ENCODE data around the gene INCA1. TPM values are rescaled to one million over a fixed set of nuclear protein-coding genes. Genes with fewer than 3 reads are reported as not detected.

The INCA1 gene
- total and polyA plus RNA-seq, 4 donors: 0.28 to 0.75 (median 0.55) TPM

- TF ChIP-seq HNF4G (IDR thresholded peaks at IDR 0.05) (no peak), EGR1 (IDR thresholded peaks at IDR 0.05; ENCODE audit: low read depth in 2 of 2) (peak in 1 of 2 donors; percentile 7)
- under 1% methylated on average over 29 of the region's 29 CpGs for WGBS
- Histone ChIP-seq H3K27me3 (ENCODE audit: control insufficient read depth in 4 of 4, insufficient read depth in 4 of 4, low read length in 3 of 4) (no peaks in the 10 kb centered on the region), H3K9ac (ENCODE audit: low read depth in 1 of 2, low read length in 2 of 2) (peak overlapping the region; percentile 80 to 93), H3K9me3 (ENCODE audit: control insufficient read depth in 4 of 4, low read length in 3 of 4) (no peaks in the 10 kb centered on the region), H3K27ac (ENCODE audit: low read depth in 1 of 2, low read length in 2 of 2) (peak overlapping the region; percentile 89 to 90), H3K4me1 (ENCODE audit: control insufficient read depth in 4 of 4, insufficient read depth in 4 of 4, low read length in 3 of 4) (peaks cover 8 to 54% (median 40%) of the 10 kb centered on the region in 4 donors), H3K36me3 (ENCODE audit: control insufficient read depth in 4 of 4, insufficient read depth in 3 of 4, low read depth in 1 of 4, low read length in 3 of 4) (peaks cover 4 to 31% (median 20%) of the 10 kb centered on the region in 4 donors), H3K4me3 (ENCODE audit: low read depth in 1 of 3, low read length in 3 of 3) (peak overlapping the region; percentile 79 to 89 (median 83))
- DNase-seq (ENCODE audit: low spot score): peak; percentile 51
Measured at GRCh38 chr17:4940555-4941318, 56.6 kb downstream of the INCA1 start.

GRCh38 chr17:4939796-4940554 is 57.3 kb downstream of the INCA1 start, which contains the start of the genes RNF167 and SLC25A11:
Gene RNF167, plus strand, starts transcription at chr17:4940268. Its CDS starts 642 bp downstream, at chr17:4940910.
Gene SLC25A11, minus strand, starts transcription at chr17:4940046. Its CDS starts 136 bp downstream, at chr17:4939910.
- Histone ChIP-seq H3K9me3 (ENCODE audit: control insufficient read depth in 4 of 4, low read length in 3 of 4) (no peaks in the 10 kb centered on the region), H3K4me1 (ENCODE audit: control insufficient read depth in 4 of 4, insufficient read depth in 4 of 4, low read length in 3 of 4) (peaks cover 8 to 47% (median 34%) of the 10 kb centered on the region in 4 donors), H3K9ac (ENCODE audit: low read depth in 1 of 2, low read length in 2 of 2) (peak within 1 kb of the TSS; percentile 80 to 93), H3K4me3 (ENCODE audit: low read depth in 1 of 3, low read length in 3 of 3) (peak within 1 kb of the TSS; percentile 79 to 89 (median 83)), H3K27me3 (ENCODE audit: control insufficient read depth in 4 of 4, insufficient read depth in 4 of 4, low read length in 3 of 4) (no peaks in the 10 kb centered on the region), H3K27ac (ENCODE audit: low read depth in 1 of 2, low read length in 2 of 2) (peak within 1 kb of the TSS; percentile 89 to 90), H3K36me3 (ENCODE audit: control insufficient read depth in 4 of 4, insufficient read depth in 3 of 4, low read depth in 1 of 4, low read length in 3 of 4) (peaks cover 4 to 27% (median 16%) of the 10 kb centered on the region in 4 donors)
- under 1% methylated on average over 72 of the region's 72 CpGs for WGBS
- TF ChIP-seq EGR1 (IDR thresholded peaks at IDR 0.05; ENCODE audit: low read depth in 2 of 2): peak in 1 of 2 donors; percentile 24
- TF ChIP-seq FOXA1 (IDR thresholded peaks at IDR 0.05): peak; percentile 41
- TF ChIP-seq MAX (IDR thresholded peaks at IDR 0.05): peak; percentile 77
- peak; percentile 74 for TF ChIP-seq YY1 (IDR thresholded peaks at IDR 0.05)
- TF ChIP-seq FOXA2 (IDR thresholded peaks at IDR 0.05): peak; percentile 33
- TF ChIP-seq TAF1 (conservative IDR thresholded peaks at IDR 0.05): no peak
- TF ChIP-seq RAD21 (IDR thresholded peaks at IDR 0.05): peak in 1 of 2 donors; percentile 12
- peak; percentile 19 for TF ChIP-seq NR2F2 (IDR thresholded peaks at IDR 0.05)
- no peak for TF ChIP-seq CTCF (IDR thresholded peaks at IDR 0.05; ENCODE audit: low read depth, low read length, missing input control)
- peak in 1 of 2 donors; percentile 7 for TF ChIP-seq RXRA (IDR thresholded peaks at IDR 0.05)
- peak in 1 of 2 donors; percentile 9 for TF ChIP-seq HNF4A (conservative IDR thresholded peaks at IDR 0.05)
- TF ChIP-seq SP1 (IDR thresholded peaks at IDR 0.05): peak; percentile 72
- no peak for TF ChIP-seq HNF4G (IDR thresholded peaks at IDR 0.05)
- peak; percentile 14 for TF ChIP-seq ATF3 (IDR thresholded peaks at IDR 0.05)
- TF ChIP-seq GABPA (IDR thresholded peaks at IDR 0.05 in 1 of 2, conservative IDR thresholded peaks at IDR 0.05 in 1 of 2): peak; percentile 93 to 95
- peak; percentile 45 for TF ChIP-seq REST (IDR thresholded peaks at IDR 0.05)
- TF ChIP-seq JUND (IDR thresholded peaks at IDR 0.05): peak; percentile 18 to 61
- TF ChIP-seq ZBTB33 (IDR thresholded peaks at IDR 0.05): peak; percentile 100
- DNase-seq (ENCODE audit: low spot score): peak; percentile 92
